Endometrium (tissue), 2 donors: ENCODE measurements around the gene CEP70.
"Not testable (repeated sequence)": the region's sequence is repeated elsewhere in the genome, so short reads cannot be mapped to it uniquely, and the experiment has no call there.

ENCODE experiments used
- FAIRE-seq: peaks from 2 replicates; lab custom pipeline; 2012; peaks lifted over from hg19 to GRCh38; lab: Jason Lieb, UNC
- donor health status: control.
- donor health status: control.

CEP70 gene, protein sequence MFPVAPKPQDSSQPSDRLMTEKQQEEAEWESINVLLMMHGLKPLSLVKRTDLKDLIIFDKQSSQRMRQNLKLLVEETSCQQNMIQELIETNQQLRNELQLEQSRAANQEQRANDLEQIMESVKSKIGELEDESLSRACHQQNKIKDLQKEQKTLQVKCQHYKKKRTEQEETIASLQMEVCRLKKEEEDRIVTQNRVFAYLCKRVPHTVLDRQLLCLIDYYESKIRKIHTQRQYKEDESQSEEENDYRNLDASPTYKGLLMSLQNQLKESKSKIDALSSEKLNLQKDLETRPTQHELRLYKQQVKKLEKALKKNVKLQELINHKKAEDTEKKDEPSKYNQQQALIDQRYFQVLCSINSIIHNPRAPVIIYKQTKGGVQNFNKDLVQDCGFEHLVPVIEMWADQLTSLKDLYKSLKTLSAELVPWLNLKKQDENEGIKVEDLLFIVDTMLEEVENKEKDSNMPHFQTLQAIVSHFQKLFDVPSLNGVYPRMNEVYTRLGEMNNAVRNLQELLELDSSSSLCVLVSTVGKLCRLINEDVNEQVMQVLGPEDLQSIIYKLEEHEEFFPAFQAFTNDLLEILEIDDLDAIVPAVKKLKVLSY

DNA sequence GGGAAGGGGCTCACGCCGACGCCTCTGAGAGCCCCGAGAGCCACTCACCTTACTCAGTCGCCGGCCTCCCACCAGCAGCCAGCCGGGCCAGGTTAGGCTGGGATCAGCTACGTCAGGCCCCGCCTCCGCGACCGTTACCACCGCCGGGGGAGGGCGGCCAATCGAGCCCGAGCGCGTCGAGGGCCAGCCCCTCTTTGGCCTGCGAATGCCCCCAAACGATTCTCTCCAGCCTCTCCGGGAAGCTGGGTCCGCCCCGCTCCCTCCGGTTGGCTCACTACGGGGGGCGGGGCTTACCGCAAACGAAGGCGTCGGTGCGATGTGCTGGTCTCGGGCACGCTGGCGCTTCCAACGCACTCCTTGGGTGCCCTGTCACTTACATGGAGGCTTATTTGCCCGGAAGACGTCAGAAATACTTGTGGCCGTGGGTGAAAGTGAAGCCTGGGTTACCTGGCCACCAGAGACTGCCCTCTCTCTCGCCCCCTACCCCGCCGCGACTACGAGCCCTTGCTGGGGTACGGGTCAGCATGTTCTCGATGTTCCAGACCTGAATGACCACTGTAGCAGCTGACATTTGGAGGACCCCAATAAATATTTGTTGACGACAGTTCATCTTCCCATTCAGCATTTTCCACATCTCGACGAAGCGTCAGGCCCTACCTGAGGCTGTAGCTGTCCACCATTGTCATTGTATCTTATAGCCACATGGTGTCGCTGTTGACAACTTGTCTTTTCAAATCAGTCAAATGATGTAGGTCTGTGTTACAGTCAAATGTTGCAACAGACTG is at the start of gene CEP70:
TSS of gene CEP70 (minus strand) at position 111 of the 785 bp plus-strand sequence. CDS start 21,333 bp downstream, outside the sequence.
- FAIRE-seq, result peak; percentile 88

DNA sequence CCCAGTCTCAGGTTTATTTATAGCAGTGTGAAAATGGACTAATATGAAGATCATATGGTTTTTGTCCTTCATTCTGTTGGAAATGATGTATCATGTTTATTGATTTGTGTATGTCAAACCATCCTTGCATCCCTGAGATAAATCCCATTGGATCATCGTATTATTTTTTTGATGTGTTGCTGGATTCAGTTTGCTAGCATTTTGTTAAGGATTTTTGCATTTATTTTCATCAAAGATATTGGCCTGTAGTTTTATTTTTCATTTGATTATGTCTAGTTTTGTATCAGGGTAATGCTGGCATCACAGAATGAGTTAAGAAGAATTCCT is 48.8 kb upstream of the CEP70 start:
- FAIRE-seq, result no peak

DNA sequence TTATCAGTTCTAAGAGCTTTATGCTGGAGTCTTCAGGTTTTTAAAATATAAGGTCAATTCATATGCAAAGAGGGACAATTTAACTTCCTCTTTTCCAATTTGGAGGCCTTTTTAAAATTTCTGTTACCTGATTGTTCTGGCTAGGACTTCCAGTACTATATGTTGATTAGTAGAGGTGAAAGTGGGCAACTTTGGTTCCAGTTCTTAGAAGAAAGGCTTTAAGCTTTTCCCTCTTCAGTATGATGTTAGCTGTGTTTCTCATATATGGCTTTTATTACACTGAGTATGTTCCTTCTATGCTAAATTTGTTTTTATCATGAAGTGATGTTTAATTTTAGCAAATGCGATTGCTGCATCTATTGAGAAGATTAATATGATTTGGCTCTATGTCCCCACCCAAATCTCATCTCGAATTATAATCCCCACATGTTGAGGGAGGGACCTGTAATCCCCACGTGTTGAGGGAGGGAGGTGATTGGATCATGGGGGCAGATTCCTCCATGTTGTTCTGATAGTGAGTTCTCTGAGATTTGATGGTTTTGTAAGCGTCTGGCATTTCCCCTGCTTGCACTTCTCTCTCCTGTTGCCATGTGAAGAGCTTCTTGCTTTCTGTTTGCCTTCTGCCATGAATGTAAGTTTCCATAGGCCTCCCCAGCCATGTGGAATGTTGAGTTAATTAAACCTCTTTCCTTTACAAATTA is 48.3 kb upstream of the CEP70 start:
- no peak for FAIRE-seq

DNA sequence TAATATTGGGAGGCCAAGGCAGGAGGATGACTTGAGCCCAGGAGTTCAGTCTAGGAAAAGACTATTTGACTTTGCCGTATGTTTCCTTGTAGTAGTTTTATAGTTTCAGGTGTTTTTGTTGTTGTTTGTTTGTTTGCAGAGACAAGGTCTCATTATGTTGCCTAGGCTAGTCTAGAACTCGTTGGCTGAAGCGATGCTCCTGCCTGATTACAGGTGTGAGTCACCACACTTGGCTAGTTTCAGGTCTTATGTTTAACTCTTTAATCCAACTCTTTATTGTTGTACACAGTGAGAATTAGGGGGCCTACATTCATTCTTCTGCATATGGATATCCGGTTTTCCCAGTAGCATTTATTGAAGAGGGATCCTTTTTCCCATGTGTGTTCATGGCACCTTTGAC is 46.5 kb upstream of the CEP70 start:
- no peak for FAIRE-seq

DNA sequence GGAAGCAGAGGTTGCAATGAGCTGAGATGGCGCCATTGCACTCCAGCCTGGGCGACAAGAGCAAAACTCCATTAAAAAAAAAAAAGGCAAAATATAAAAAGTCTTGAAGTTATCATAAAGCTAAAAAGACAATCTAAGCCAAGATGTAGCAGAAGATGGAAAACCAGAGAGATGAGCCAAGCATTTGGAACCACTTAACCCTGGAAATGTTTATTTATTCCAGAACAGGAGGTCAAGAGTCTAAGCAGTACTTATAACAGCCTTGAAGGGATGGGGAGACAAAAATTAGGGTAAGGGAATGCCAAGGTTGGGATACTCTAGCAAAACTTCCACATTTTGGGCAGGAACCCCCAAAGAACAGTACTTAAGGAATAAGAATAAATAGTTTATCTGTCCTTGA is 44.6 kb upstream of the CEP70 start:
- no peak for FAIRE-seq

DNA sequence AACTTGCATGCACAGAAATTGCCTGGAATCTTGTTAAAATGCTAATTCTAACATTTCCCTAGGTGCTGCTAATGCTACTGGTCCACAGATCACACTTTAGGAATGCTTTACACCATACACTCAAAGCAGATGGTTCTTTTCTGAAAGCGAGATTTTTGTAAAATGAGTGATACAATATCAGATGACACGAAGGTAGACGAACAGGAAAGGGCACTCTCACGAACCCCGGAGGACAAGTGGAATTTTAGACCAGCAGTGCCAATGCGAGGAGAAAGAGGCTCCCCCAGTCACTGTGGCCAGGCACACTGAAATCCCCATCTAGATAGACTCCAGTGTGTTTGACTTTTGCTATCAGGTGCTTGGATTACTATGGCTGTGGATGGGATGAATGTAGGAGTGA is 35.5 kb upstream of the CEP70 start:
- FAIRE-seq, result no peak

DNA sequence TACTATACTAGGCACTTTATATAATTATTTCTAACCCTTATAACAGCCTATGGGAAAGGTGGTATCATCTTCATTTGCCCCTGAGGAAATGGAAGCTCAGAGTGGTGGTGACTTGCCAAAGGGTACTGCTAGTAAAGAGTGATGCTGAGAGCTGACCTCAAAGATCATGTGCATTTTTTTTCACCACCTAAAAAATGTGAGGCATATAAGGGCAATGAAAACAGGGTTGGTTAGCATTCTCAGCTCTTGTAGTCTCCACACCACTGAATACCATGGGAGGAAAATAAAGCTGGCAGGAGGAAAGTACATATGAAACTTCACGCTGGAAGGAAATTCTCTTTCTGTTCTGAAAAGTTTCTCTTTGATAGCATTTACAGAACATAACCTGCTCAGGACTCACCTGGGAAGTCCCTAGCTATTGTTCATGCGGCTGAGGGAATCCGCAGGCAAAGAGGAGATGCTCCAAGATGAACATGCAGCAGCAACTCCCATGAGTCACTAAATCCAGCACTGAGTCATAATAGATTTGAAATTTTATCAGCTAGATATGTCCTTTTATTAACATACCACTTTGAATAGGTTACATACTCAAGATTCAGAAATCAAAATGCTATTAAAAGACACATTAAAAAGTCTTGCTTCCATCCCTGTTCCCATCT is 31.8 kb upstream of the CEP70 start:
- no peak for FAIRE-seq

DNA sequence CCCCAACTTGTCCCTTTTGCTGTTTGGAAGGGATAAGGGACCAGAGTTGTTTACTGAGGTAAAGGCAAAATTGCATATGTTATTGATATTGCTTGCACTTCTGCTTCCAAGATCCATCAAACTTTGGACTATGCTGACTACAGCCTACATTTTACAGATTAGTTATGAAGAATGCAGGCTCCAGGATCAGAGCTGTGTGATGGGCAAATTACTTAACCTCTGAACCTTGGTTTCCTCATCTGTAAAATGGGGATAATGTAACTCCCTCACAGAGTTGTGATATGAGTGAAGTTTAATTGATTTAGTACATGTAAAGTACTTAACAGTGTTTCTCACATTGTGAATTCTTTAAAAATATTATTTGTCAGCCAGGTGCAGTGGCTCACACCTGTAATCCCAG is 30.5 kb upstream of the CEP70 start:
- FAIRE-seq, result no peak

DNA sequence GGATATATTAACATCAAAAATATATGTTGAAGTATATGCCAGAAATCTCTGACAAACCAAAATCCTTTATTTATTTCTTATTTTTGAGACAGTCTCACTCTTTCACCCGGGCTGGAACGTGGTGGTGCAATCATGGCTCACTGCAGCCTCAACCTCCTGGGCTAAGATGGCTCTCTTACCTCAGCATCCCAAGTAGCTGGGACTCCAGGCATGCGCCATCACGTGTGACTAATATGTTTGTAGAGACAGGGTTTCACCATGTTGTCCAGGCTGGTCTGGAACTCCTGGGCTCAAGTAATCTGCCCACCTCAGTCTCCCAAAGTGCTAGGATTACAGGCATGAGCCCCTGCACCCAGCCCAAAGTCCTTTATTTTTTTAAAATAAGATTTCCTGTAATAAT is 26.4 kb upstream of the CEP70 start:
- FAIRE-seq, result no peak

DNA sequence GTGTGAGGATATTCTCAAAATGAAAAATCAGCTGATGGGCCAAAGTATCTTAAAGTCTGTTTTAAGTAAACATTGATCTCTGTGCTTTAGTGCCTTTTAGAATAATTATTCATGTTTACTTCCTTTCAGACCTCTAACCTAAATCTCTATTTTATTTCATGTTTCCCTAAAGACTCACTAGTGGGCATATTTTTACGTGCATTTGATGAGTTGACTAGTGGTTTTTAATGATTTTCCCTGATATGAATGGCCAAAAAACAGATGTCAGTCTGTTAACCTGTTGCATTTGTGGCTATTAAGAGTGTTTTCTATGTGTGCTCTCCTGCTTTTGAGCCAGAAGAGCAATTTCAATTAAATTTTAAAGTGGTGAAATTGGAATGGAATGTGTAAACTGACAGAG is 21.4 kb upstream of the CEP70 start:
- no peak for FAIRE-seq

DNA sequence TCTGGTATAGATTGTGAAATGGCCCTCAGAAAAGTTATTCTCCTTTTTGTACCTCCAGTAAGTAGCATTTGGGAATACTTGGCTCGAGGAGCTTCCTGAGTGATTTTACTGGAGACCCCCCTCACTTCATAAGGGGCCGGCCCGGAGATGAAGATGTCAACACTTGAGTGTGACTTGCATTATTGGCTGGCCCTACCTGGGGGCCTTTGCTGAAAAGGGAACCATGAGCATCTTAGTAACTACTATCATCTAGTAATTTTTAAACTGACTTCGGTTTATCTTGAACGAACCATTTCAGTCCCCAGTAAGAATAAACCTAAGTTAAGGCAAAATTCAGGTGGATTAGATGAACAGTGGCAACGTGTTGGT is 15.8 kb upstream of the CEP70 start:
- no peak for FAIRE-seq

DNA sequence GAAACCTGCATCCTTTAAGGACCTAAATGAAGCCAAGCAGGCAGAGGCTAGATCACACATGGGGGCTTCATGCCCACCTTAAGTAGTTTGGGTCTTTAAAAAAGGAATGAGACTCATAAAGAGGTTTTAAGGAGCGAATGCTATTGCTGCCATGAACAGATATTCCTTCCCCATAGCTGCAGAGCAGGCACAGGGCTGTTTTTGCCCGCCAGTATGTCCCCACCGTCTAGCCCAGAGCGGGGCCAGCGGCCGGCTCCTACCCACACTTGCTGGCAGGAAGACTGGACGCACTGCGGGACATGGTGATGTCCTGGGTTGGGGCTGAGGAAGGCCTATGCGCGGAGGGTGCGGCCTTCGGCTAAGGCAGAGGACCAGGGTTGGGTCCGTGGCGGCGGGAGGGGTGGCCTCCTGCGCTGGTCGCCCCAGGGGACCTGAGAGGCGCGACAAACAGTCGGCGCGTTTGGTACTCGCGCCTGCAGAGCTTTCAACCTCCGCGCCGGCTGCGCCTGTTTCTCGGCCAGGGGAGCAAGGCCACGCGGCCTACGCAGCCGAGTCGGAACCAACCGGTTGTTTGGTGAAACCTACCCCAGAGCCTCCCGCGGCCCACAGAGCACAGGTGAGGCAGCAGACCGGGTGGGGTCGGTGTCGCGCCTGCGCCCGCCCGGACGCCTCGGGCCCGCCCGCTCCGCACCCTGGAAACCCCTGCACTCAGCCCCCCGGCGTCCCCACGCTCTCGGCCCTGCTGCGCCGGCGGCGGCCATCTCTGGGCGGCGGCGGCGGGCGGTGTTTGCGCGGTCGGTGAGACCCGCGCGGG is 14.5 kb upstream of the CEP70 start, which contains the start of gene FAIM:
TSS of gene FAIM (plus strand) at position 450 of the 814 bp plus-strand sequence. CDS start 10,956 bp downstream, outside the sequence.
- FAIRE-seq, result no peak

DNA sequence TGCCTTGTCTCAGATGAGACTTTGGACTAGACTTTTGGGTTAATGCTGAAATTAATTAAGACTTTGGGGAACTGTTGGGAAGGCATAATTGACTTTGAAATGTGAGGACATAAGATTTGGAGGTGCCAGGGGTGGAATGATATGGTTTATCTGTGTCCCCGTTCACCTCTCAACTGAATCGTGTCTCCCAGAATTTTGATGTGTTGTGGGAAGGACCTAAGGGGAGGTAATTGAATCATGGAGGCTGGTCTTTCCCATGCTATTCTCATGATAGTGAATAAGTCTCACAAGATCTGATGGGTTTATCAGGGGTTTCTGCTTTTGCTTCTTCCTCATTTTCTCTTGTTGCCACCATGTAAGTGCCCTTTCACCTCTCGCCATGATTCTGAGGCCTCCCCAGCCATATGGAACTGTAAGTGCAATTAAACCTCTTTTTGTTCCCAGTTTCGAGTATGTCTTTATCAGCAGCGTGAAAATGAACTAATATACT is 10.1 kb upstream of the CEP70 start:
- FAIRE-seq, result not testable (repeated sequence)

DNA sequence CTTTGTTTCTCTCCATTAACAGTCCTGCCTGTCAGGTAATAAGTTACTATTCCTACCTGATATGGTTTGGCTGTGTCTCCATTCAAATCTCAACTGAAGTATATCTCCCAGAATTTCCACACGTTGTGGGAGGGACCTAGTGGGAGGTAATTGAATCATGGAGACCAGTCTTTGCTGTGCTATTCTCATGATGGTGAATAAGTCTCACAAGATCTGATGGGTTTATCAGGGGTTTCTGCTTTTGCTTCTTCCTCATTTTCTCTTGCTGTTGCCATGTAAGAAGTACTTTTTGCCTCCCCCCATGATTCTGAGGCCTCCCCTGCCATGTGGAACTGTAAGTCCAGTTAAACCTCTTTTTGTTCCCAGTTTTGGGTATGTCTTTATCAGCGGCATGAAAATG is 7.6 kb upstream of the CEP70 start:
- FAIRE-seq, result not testable (repeated sequence)

DNA sequence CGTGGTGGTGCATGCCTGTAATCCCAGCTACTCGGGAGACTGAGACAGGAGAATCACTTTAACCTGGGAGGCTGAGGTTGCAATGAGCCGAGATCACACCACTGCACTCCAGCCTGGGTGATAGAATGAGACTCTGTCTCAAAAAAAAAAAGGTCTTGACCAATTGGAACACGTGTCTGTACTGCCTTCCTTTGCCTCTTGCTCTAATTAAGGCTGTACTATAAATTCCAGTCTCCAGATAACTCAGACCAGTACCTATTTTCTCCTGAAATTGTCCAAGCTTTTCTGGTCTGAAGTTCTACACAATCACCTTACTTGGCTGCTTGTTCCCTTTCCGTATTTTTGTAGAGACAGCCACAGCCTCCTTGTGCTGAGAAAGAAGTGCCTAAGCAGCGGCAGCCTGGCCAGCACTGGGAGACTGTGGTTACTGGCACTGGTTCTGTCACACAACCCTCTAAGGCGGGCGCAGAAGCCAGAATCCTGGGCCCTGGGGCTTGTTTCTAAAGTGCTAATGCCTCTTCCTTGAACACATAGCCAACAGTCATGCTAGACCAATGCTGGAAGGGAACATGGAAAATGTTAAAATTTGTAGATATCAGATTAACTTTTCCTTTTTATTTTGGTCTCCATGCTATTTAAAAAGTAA is 6.2 kb upstream of the CEP70 start:
- no peak for FAIRE-seq

DNA sequence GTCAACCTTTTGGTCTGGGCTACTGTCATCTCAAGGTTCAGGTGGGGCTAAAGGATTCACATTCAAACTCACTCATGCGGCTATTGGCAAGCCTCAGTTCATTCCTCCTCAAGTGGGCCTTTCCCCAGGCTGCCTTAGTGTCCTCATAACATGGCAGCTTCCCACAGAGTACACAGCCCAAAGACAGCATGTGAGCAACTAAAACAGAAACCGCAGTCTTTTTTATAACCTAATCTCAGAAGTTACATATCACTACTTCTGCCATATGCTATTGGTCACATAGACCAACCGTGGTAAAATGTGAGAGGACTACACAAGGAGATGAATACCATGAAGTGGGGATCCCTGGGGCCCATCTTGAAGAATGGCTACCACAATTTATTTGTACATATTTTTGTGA is 4.5 kb upstream of the CEP70 start:
- FAIRE-seq, result no peak

DNA sequence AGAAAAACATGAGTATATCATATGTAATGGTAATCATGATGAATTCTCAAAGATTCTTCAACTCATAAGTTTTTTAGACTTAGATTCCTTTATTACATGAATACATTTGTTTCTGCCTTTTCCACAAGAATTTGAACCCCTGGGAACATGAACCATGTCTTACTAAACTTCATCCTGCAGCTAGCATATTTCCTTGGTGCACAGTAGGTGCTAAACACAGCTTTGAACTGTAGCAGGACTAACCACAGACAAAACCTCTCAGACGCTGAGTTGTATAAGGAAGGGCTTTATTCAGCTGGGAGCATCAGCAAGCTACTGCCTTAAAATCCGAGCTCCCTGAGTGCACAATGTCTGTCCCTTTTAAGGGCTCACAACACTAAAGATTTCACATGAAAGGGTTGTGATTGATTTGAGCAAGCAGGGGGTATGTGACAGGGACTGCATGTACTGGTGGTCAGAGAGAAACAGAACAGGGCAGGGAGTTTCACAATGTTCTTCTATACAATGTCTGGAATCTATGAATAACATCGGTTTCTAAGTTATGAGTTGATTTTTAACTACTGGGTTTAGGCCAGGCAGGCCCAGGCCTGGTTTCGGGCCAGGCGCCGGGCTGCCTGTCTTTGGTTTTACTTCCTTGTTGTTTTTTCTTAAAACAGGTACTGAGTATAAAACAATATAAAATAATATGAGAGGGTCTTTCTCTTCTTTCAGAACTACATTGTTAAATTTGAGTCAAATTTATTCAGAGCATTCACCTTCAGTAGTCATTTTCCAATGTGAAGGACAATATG is 3.3 kb upstream of the CEP70 start:
- FAIRE-seq, result not testable (repeated sequence)

DNA sequence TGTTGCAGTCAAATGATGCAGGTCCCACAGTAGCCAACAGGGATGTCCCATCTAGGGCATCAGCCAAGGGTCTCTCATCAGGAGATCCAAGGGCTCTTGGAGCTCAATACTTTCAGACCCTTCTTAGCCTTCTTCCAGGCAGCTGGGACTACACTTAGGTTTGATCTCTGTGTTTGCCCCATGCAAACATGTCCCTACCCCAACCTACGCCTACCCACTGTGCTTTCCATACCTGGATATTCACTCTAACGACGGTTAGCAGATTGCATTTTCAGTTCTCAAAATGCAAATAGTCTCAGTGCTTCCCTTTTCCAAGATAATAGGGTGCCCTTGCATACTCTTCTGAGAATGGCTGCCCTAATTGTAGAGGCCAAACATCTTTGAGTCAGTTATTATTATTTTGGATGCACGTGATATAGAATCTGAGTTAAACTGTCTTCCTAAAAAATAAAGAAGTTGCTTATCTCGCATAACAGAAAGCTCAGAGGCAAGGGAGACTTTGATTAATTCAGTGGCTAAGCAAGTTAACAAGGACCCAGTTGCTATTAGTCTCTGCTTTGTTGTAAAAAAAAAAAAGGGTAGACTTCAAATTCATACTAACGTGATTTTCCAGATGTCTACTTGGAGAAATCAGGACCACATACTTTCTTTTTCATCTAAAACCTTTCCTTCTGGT is 1.0 kb upstream of the CEP70 start:
- no peak for FAIRE-seq
